ENCODE data around the gene NPTN.

NPTN gene

GRCh38 chr15:73573037-73573436 lies 60.2 kb downstream of the NPTN start:
- Histone ChIP-seq H3K4me3 (replicated peaks; ENCODE audit: insufficient read depth, low read length) (no peak overlapping the region), H3K27me3 (ENCODE audit: insufficient read depth, poor library complexity, severe bottlenecking) (no peaks in the 10 kb centered on the region), H3K27ac (replicated peaks) (no peak overlapping the region)
- TF ChIP-seq, protein P1, sequence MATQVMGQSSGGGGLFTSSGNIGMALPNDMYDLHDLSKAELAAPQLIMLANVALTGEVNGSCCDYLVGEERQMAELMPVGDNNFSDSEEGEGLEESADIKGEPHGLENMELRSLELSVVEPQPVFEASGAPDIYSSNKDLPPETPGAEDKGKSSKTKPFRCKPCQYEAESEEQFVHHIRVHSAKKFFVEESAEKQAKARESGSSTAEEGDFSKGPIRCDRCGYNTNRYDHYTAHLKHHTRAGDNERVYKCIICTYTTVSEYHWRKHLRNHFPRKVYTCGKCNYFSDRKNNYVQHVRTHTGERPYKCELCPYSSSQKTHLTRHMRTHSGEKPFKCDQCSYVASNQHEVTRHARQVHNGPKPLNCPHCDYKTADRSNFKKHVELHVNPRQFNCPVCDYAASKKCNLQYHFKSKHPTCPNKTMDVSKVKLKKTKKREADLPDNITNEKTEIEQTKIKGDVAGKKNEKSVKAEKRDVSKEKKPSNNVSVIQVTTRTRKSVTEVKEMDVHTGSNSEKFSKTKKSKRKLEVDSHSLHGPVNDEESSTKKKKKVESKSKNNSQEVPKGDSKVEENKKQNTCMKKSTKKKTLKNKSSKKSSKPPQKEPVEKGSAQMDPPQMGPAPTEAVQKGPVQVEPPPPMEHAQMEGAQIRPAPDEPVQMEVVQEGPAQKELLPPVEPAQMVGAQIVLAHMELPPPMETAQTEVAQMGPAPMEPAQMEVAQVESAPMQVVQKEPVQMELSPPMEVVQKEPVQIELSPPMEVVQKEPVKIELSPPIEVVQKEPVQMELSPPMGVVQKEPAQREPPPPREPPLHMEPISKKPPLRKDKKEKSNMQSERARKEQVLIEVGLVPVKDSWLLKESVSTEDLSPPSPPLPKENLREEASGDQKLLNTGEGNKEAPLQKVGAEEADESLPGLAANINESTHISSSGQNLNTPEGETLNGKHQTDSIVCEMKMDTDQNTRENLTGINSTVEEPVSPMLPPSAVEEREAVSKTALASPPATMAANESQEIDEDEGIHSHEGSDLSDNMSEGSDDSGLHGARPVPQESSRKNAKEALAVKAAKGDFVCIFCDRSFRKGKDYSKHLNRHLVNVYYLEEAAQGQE (IDR thresholded peaks at IDR 0.05; ENCODE audit: insufficient replicate concordance, low read depth) = no peak
- TF ChIP-seq SPI1 (IDR thresholded peaks at IDR 0.05; ENCODE audit: borderline replicate concordance, low read depth) = no peak
- no peak for TF ChIP-seq POLR2AphosphoS5 (IDR thresholded peaks at IDR 0.05; ENCODE audit: low read depth)
- no peak for TF ChIP-seq GABPA (IDR thresholded peaks at IDR 0.05; ENCODE audit: low read depth)
- TF ChIP-seq, protein P2, sequence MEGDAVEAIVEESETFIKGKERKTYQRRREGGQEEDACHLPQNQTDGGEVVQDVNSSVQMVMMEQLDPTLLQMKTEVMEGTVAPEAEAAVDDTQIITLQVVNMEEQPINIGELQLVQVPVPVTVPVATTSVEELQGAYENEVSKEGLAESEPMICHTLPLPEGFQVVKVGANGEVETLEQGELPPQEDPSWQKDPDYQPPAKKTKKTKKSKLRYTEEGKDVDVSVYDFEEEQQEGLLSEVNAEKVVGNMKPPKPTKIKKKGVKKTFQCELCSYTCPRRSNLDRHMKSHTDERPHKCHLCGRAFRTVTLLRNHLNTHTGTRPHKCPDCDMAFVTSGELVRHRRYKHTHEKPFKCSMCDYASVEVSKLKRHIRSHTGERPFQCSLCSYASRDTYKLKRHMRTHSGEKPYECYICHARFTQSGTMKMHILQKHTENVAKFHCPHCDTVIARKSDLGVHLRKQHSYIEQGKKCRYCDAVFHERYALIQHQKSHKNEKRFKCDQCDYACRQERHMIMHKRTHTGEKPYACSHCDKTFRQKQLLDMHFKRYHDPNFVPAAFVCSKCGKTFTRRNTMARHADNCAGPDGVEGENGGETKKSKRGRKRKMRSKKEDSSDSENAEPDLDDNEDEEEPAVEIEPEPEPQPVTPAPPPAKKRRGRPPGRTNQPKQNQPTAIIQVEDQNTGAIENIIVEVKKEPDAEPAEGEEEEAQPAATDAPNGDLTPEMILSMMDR (IDR thresholded peaks at IDR 0.05; ENCODE audit: insufficient read depth, low read length) = no peak
- DNase-seq (ENCODE audit: low read depth in 1 of 2, low spot score in 1 of 2) = no peak

DNA sequence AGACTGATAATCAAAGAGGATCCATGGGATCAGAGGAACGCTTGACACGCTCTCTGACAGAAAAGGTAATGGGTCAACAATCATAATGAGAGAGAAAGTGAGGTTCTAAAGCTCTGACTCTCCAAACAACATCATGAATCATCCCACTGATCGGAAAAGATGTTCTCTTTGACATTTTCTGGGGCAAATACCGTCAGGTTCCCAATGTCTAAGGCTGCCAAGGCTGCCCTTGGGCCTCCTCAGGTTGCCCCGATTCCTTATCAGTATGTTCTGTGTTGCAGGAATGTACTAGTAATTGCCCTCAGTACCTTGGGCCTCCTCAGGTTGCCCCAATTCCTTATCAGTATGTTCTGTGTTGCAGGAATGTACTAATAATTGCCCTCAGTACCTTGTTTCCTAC lies 60.9 kb downstream of the NPTN start:
- no peaks in the 10 kb centered on the region for H3K27me3 ChIP-seq (ENCODE audit: insufficient read depth, poor library complexity, severe bottlenecking)
- H3K27ac ChIP-seq (replicated peaks) = no peak overlapping the region
- H3K4me3 ChIP-seq (replicated peaks; ENCODE audit: insufficient read depth, low read length) = no peak overlapping the region
- DNase-seq (ENCODE audit: low read depth in 1 of 2, low spot score in 1 of 2) = no peak
- no peak for TF ChIP-seq SPI1 (IDR thresholded peaks at IDR 0.05; ENCODE audit: borderline replicate concordance, low read depth)

DNA sequence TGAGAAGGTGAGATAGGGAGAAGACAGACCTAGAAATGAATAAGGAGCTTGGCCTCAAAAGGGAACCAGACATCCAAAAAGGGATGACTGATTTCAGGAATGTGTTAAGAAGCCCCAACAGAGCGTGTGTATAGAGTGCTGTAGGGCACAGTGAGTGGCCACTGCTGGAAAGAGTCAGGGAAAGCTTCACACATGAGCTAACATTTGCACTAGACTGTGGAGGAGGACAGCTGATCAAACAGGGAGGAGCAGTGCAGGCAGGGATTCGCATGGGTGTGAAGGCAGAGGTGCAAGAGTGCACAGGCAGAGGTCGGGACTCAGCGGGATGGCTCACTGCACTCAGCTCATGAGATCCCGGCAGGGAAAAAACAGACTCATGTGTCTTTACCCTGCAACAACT lies 61.8 kb downstream of the NPTN start:
- no peak for DNase-seq (ENCODE audit: low read depth in 1 of 2, low spot score in 1 of 2)

More for the DNA sequence above, 61.8 kb downstream of the NPTN start:
- TF ChIP-seq, protein P2 (IDR thresholded peaks at IDR 0.05; ENCODE audit: insufficient read depth, low read length) = no peak
- no peak for TF ChIP-seq GABPA (IDR thresholded peaks at IDR 0.05; ENCODE audit: low read depth)
- no peak for TF ChIP-seq POLR2AphosphoS5 (IDR thresholded peaks at IDR 0.05; ENCODE audit: low read depth)
- no peak for TF ChIP-seq SPI1 (IDR thresholded peaks at IDR 0.05; ENCODE audit: borderline replicate concordance, low read depth)
- TF ChIP-seq, protein P1 (IDR thresholded peaks at IDR 0.05; ENCODE audit: insufficient replicate concordance, low read depth) = no peak
- H3K4me3 ChIP-seq (replicated peaks; ENCODE audit: insufficient read depth, low read length) = no peak overlapping the region
- H3K27me3 ChIP-seq (ENCODE audit: insufficient read depth, poor library complexity, severe bottlenecking) = no peaks in the 10 kb centered on the region
- H3K27ac ChIP-seq (replicated peaks) = no peak overlapping the region
